ENCODE measurements around the gene USP20. TPM values are rescaled to one million over a fixed set of nuclear protein-coding genes. Genes with fewer than 3 reads are reported as not detected.

The USP20 gene
- polyA plus RNA-seq, 1 donor = 18.3 TPM

DNA sequence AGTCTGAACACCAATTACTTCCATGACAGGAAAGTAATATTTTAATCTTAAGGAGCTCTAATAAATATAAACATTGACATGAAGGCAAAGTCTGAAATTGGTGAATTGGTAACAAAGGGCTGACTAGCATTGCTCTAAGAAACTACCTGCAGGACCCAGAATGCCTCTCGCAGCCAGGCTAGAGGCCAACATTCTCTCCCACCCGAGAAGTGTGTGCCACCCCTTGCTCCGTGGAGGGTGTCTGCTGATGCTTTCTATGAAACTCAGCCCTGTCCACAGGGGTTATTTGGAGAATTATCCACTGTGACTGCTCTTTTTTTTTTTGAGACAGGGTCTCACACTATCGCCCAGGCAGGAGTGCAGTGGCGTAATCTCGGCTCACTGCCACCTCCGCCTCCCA is 81.4 kb downstream of the USP20 start:
- no peak for DNase-seq

DNA sequence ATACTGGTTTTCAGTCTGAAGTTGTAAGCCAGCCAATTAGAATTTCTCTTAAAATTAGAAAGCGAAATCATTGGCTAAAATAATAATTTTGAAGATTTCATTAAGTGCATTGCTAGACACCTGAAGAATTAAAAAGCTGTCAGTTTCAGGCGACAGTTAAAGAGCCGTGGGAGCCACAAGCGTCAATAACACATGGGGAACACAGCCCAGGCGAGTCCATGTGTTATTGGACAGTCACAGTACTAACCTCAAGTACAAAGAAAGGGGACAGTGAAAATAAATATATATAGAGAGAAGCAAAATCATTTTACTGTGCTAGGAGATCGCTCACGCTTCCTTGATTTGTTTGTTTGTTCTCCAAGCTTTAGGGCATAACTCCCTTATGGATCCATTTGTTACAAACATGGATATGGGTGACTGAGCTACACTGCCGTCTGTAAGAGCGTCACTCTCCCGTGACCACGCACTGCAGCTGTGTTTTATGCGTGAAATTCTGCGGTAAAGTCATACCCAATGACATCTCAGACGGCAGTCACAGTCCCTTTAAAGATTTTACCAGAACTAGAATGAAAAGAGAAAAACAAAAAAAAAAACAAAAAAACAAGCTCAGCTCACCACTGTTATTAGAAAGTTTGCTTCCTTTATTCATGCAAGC is 83.2 kb downstream of the USP20 start:
- DNase-seq = no peak

DNA sequence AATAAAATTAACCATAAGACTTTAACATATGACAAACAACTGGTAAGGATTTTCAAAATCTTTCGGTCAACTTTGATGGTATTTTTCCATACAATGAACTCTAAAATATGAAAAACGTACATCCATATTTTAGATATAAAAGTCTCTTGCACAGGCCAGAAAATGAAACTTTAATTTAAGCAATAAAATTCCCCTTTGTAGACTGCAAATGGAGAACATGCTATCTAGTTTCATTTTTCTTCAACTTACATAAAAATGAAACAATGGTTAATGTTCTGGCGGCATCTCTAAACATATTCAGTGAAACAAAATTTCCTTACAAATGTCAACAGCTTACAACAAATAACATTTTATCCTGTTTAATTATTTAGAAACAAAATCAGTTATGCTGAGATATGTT is 84.0 kb downstream of the USP20 start:
- no peak for DNase-seq

DNA sequence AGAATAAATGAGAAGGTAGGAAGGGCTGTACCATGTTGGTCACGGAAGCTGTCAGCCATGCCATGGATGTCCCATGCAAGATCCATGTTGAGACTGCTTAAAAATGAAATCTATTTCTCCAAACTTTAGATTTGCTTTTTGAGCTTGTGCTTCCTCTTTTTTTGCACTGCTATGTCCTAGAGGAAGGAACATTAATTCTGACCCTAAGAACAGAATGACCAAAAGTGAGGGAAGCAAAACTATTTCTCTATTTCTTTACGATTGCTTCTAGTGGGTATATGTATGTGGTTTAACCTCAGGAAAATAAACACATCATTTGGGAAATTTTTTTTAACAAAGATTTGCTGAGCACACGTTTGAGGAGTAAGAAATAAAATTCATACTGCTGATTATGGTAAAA is 84.6 kb downstream of the USP20 start:
- no peak for DNase-seq

DNA sequence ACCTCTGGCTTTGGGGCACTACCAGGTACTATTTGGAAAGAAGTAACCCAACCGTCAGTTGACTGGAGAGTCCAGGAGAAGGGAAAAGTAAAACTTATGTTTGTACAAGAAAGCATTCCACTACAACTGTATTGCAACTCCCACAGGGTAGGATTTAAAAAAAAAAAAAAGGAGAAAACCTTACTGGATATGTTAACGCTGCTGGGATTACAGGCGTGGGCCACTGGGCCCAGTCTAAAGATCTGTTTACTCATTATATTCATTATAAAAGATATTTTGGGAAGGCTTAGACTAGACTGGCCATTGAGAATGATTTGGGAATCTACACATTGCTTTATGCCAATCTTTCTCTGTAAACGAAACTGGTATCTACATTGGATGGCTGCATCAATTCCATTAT is 86.6 kb downstream of the USP20 start:
- no peak for DNase-seq

DNA sequence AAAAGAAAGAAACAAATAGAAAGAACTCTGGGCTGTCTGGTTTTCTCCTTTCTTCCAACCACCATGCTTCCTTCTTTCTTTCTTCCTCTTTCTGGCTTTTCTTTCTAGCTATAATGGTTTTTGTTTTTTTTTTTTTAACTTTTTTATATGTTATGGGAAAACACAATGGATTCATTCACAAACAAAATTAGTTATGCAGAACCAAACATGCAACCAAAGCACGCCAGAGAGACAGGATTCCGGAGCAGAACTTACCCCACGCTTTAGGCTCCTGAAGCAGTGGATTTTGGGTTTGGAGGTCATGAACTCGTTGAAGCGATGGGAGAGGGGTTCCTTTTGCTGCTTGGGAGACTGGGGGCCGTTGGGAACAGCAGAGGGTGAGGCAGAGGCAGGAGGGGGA is 88.3 kb downstream of the USP20 start:
- DNase-seq = no peak

DNA sequence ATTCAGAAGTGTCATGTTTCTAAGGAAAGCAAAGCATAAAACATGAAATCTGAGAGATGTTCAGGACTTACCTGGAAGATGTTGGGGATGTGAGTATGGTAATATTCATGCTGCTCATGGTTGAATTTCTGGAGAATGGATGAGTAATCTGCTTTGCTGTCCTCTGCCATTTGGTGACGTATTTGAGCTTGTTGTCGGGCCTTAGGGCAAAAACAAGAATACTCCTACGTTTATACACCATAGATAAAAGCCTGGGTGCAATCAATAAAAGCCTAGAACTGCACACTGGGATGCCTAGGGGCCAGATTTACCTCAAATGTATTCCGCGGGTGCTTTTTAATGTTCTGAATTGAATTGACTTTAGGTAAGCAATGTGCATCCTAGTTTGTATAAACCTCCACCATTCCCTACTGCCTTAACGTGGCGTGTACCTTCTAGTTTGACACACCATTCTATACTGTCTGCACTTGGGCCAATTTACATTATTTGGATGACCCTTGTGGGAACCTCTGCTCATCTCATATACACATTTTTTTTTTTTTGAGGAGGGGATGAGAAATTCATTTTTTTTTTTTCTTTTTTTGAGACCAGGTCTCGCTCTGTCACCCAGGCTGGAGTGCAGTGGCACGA is 94.4 kb downstream of the USP20 start:
- DNase-seq = no peak

DNA sequence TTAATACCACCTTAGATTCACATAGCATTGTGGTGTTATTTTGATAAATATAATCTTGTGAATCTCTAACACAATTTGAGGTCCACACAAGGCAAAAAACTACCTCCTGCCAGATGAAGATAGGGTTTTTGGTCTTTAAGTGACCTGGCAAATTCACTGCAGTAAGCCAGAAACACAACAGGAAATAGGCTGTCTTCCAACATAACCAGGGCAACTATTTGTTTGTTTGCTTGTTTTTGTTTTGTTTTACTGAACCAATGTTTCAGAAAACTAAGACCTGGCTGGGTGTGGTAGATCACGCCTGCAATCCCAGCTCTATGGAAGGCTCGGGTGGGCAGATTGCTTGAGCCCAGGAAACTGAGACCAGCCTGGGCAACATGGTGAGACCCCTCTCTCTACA is 95.5 kb downstream of the USP20 start:
- DNase-seq = no peak

Other genes with a start within 250 kb of the USP20 start
- 0.30 TPM for gene C9orf50, start 214.4 kb upstream of the USP20 start, polyA plus RNA-seq (ENCODE audit: insufficient read length)
- gene NTMT1, start 209.3 kb upstream of the USP20 start, polyA plus RNA-seq (ENCODE audit: insufficient read length) = 26.3 TPM
- 16.4 TPM for gene ASB6, start 193.3 kb upstream of the USP20 start, polyA plus RNA-seq (ENCODE audit: insufficient read length)
- gene PRRX2, start 169.8 kb upstream of the USP20 start, polyA plus RNA-seq (ENCODE audit: insufficient read length) = 0.52 TPM
- 4.3 TPM for gene PTGES, start 82.4 kb upstream of the USP20 start, polyA plus RNA-seq (ENCODE audit: insufficient read length)
- gene TOR1B, start 32.3 kb upstream of the USP20 start, polyA plus RNA-seq (ENCODE audit: insufficient read length) = 21.8 TPM
- 46.4 TPM for gene TOR1A, start 11.3 kb upstream of the USP20 start, polyA plus RNA-seq (ENCODE audit: insufficient read length)
- 79.5 TPM for gene C9orf78, start 183 bp upstream of the USP20 start, polyA plus RNA-seq (ENCODE audit: insufficient read length)
- gene FNBP1, start 207.7 kb downstream of the USP20 start, polyA plus RNA-seq (ENCODE audit: insufficient read length) = 57.8 TPM
- 65.3 TPM for gene GPR107, start 218.4 kb downstream of the USP20 start, polyA plus RNA-seq (ENCODE audit: insufficient read length)